ENCODE measurements around the gene UBR4.

The UBR4 gene

DNA sequence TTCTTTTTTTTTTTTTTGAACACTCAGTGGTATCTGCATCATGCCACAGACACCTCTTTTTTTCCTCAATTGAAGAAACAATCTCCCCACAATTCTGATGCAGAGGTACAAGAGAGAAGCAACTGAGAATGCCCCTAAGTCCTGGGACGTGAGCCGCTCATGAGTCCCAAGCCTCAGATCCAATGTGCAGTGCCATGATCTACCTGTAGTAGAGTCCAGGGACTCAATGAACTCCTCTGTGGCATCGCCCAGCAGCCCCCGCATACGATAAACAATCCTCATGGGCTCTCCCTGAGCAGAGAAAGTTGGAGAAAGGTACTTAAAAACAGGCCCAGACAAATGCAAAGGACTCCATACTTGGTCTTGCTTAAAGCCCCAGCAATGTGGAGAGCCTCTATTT, 113.1 kb downstream of the UBR4 start:
- TF ChIP-seq, protein P1, sequence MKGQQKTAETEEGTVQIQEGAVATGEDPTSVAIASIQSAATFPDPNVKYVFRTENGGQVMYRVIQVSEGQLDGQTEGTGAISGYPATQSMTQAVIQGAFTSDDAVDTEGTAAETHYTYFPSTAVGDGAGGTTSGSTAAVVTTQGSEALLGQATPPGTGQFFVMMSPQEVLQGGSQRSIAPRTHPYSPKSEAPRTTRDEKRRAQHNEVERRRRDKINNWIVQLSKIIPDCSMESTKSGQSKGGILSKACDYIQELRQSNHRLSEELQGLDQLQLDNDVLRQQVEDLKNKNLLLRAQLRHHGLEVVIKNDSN (IDR thresholded peaks at IDR 0.05) = no peak
- TF ChIP-seq CEBPB (IDR thresholded peaks at IDR 0.05) (no peak), TEAD4 (IDR thresholded peaks at IDR 0.05) (no peak), FOXM1 (IDR thresholded peaks at IDR 0.05; ENCODE audit: borderline replicate concordance, low read depth) (no peak), TAF1 (IDR thresholded peaks at IDR 0.05; ENCODE audit: low read depth) (no peak), EP300 (IDR thresholded peaks at IDR 0.05; ENCODE audit: borderline replicate concordance) (no peak), TCF12 (IDR thresholded peaks at IDR 0.05; ENCODE audit: low read depth) (no peak), CREB1 (IDR thresholded peaks at IDR 0.05; ENCODE audit: low read depth) (no peak), YY1 (IDR thresholded peaks at IDR 0.05; ENCODE audit: low read depth) (no peak), ZBTB7A (IDR thresholded peaks at IDR 0.05; ENCODE audit: low read depth) (no peak), NFIC (IDR thresholded peaks at IDR 0.05) (no peak), EGR1 (IDR thresholded peaks at IDR 0.05) (no peak), RAD21 (IDR thresholded peaks at IDR 0.05; ENCODE audit: low read depth) (no peak)
- TF ChIP-seq, protein P2, sequence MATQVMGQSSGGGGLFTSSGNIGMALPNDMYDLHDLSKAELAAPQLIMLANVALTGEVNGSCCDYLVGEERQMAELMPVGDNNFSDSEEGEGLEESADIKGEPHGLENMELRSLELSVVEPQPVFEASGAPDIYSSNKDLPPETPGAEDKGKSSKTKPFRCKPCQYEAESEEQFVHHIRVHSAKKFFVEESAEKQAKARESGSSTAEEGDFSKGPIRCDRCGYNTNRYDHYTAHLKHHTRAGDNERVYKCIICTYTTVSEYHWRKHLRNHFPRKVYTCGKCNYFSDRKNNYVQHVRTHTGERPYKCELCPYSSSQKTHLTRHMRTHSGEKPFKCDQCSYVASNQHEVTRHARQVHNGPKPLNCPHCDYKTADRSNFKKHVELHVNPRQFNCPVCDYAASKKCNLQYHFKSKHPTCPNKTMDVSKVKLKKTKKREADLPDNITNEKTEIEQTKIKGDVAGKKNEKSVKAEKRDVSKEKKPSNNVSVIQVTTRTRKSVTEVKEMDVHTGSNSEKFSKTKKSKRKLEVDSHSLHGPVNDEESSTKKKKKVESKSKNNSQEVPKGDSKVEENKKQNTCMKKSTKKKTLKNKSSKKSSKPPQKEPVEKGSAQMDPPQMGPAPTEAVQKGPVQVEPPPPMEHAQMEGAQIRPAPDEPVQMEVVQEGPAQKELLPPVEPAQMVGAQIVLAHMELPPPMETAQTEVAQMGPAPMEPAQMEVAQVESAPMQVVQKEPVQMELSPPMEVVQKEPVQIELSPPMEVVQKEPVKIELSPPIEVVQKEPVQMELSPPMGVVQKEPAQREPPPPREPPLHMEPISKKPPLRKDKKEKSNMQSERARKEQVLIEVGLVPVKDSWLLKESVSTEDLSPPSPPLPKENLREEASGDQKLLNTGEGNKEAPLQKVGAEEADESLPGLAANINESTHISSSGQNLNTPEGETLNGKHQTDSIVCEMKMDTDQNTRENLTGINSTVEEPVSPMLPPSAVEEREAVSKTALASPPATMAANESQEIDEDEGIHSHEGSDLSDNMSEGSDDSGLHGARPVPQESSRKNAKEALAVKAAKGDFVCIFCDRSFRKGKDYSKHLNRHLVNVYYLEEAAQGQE (IDR thresholded peaks at IDR 0.05; ENCODE audit: low read depth) = no peak
- TF ChIP-seq, protein P3, sequence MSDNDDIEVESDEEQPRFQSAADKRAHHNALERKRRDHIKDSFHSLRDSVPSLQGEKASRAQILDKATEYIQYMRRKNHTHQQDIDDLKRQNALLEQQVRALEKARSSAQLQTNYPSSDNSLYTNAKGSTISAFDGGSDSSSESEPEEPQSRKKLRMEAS (IDR thresholded peaks at IDR 0.05) = no peak

DNA sequence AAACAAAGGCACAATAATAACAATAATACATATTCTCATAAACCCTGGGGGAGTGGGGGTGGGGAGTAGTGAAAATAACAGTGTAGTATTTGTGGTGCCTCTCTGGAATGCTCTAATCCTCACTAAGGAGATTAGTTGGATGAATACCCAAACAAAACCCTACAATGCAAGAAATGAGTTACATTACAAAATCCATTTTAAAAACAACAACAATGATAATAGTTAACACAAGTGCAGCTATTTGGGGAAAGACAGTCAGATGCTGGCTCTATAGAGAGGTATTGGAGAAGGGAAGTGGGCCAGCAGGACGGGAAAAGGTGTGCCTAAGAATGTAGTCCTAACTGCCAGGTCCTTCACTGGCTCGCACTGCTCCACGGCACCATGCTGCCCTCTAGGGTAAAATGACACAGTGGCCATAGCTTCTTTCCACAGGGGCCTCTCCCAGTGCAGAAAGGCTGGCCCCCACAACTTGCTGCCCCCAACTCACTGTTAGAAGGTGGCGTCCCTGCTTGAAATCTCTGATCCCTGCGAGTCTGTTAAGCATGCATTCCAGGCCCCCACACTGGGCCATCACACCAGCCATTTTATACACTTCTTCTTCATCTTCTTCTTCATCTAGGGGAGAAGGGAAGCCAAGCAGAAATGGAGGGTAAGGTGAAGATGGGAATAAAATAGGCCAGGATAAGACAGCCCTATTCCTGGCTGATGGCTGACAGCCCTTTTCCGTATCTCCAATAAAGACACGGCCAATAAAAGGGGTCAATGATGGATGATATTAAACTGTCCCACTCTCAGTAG, 113.8 kb downstream of the UBR4 start:
- TF ChIP-seq RAD21 (IDR thresholded peaks at IDR 0.05; ENCODE audit: low read depth) (peak; percentile 61), ZBTB7A (IDR thresholded peaks at IDR 0.05; ENCODE audit: low read depth) (no peak)
- TF ChIP-seq, protein P2 (IDR thresholded peaks at IDR 0.05; ENCODE audit: low read depth) = no peak

DNA sequence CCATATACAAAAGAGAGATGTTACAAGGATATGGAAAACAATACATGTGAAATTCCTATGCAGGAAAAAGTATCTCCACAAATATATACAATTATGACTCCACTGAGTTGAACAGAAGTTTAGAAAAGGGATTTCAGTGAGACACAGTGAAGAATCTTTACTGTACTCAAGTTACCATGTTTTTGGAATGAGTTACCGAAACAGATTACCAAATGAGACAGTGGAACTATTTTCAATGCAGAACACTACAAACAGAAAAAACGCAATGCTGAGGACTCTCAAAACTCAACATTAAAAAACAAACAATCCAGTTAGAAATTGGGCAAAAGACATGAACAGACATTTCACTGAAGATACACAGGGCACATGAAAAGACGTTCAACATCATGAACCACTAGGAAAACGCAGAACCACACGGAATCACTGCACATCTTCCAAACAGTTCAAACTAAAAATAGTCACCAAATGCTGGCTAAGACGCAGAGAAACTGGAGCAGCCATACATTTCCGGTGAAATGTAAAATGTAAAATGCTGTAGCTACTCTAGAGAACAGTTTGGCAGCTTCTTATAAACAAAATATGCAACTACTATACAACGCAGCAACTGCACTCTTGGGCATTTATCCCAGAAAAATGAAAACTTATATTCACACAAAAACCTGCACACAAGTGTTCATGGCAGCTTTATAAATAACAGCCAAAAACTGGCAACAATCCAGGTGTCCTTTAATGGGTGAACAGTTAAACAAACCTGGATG, 118.7 kb downstream of the UBR4 start:
- no peak for TF ChIP-seq TAF1 (IDR thresholded peaks at IDR 0.05; ENCODE audit: low read depth)
- no peak for TF ChIP-seq NFIC (IDR thresholded peaks at IDR 0.05)
- TF ChIP-seq, protein P3 (IDR thresholded peaks at IDR 0.05) = no peak
- TF ChIP-seq RAD21 (IDR thresholded peaks at IDR 0.05; ENCODE audit: low read depth) = no peak
- TF ChIP-seq YY1 (IDR thresholded peaks at IDR 0.05; ENCODE audit: low read depth) = no peak
- no peak for TF ChIP-seq FOXM1 (IDR thresholded peaks at IDR 0.05; ENCODE audit: borderline replicate concordance, low read depth)
- TF ChIP-seq TEAD4 (IDR thresholded peaks at IDR 0.05) = no peak
- no peak for TF ChIP-seq TCF12 (IDR thresholded peaks at IDR 0.05; ENCODE audit: low read depth)
- TF ChIP-seq EP300 (IDR thresholded peaks at IDR 0.05; ENCODE audit: borderline replicate concordance) = no peak
- TF ChIP-seq EGR1 (IDR thresholded peaks at IDR 0.05) = no peak
- TF ChIP-seq, protein P2 (IDR thresholded peaks at IDR 0.05; ENCODE audit: low read depth) = no peak
- TF ChIP-seq CREB1 (IDR thresholded peaks at IDR 0.05; ENCODE audit: low read depth) = no peak
- TF ChIP-seq, protein P1 (IDR thresholded peaks at IDR 0.05) = no peak
- no peak for TF ChIP-seq ZBTB7A (IDR thresholded peaks at IDR 0.05; ENCODE audit: low read depth)
- TF ChIP-seq CEBPB (IDR thresholded peaks at IDR 0.05) = no peak

DNA sequence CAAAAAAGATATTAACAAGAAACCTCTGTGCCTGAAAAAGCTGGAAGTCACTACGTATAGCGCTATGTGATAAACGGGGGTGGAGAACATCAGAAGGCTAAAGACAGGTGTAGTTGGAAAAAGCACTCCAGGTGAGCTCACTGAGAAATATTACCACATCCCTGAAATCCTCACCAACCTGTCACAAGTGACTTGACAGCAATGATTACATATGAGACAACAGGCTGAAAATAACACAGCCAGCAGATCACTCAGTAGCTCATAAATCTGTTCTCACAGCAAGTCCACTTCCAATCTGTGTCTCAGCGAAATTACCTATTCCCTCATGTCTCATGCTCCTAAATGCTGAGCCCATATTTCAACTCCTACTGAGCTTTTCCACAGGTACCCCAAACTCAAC, 120.5 kb downstream of the UBR4 start:
- TF ChIP-seq ZBTB7A (IDR thresholded peaks at IDR 0.05; ENCODE audit: low read depth) (no peak), TAF1 (IDR thresholded peaks at IDR 0.05; ENCODE audit: low read depth) (no peak), TCF12 (IDR thresholded peaks at IDR 0.05; ENCODE audit: low read depth) (no peak), NFIC (IDR thresholded peaks at IDR 0.05) (no peak), RAD21 (IDR thresholded peaks at IDR 0.05; ENCODE audit: low read depth) (no peak), CREB1 (IDR thresholded peaks at IDR 0.05; ENCODE audit: low read depth) (no peak), TEAD4 (IDR thresholded peaks at IDR 0.05) (no peak), FOXM1 (IDR thresholded peaks at IDR 0.05; ENCODE audit: borderline replicate concordance, low read depth) (no peak), CEBPB (IDR thresholded peaks at IDR 0.05) (no peak)
- TF ChIP-seq, protein P1 (IDR thresholded peaks at IDR 0.05) = no peak
- TF ChIP-seq, protein P3 (IDR thresholded peaks at IDR 0.05) = no peak
